Midbrain (tissue), 1 donor: ENCODE data around the gene PANK1.
"Not testable (repeated sequence)": the region's sequence is repeated elsewhere in the genome, so short reads cannot be mapped to it uniquely, and the experiment has no call there.

Experiments
- DNase-seq: peaks from one replicate; lab custom pipeline; 2025; lab: John Stamatoyannopoulos, UW

Gene PANK1

GRCh38 chr10:89566992-89567391, 78.0 kb downstream of the PANK1 start:
- no peak for DNase-seq

- no peak for DNase-seq
Measured at GRCh38 chr10:89566095-89566950, 78.7 kb downstream of the PANK1 start.

- no peak for DNase-seq
Measured at GRCh38 chr10:89565180-89565579, 79.9 kb downstream of the PANK1 start.

- peak; percentile 65 for DNase-seq
Measured at GRCh38 chr10:89563861-89564478, 81.1 kb downstream of the PANK1 start.

GRCh38 chr10:89563311-89563710, 81.7 kb downstream of the PANK1 start:
- DNase-seq: no peak

- no peak for DNase-seq
Measured at GRCh38 chr10:89556600-89556999, 88.4 kb downstream of the PANK1 start.

- DNase-seq: no peak
Measured at GRCh38 chr10:89555688-89556445, 89.2 kb downstream of the PANK1 start.

GRCh38 chr10:89554433-89554832, 90.6 kb downstream of the PANK1 start:
- DNase-seq: no peak

- no peak for DNase-seq
Measured at GRCh38 chr10:89553064-89553734, 91.8 kb downstream of the PANK1 start.

GRCh38 chr10:89552213-89552612, 92.8 kb downstream of the PANK1 start:
- DNase-seq: no peak

- no peak for DNase-seq
Measured at GRCh38 chr10:89550509-89550908, 94.5 kb downstream of the PANK1 start.

GRCh38 chr10:89549510-89549909, 95.5 kb downstream of the PANK1 start:
- DNase-seq: no peak

- DNase-seq: no peak
Measured at GRCh38 chr10:89548673-89549072, 96.4 kb downstream of the PANK1 start.

- DNase-seq: no peak
Measured at GRCh38 chr10:89547853-89548513, 97.1 kb downstream of the PANK1 start.

- not testable (repeated sequence) for DNase-seq
Measured at GRCh38 chr10:89546651-89547050, 98.4 kb downstream of the PANK1 start.

GRCh38 chr10:89543841-89544240, 101.2 kb downstream of the PANK1 start:
- no peak for DNase-seq

- DNase-seq: no peak
Measured at GRCh38 chr10:89540420-89540949, 104.6 kb downstream of the PANK1 start.

- no peak for DNase-seq
Measured at GRCh38 chr10:89537364-89537763, 107.7 kb downstream of the PANK1 start.

GRCh38 chr10:89536013-89536354, 109.1 kb downstream of the PANK1 start:
- no peak for DNase-seq

- DNase-seq: no peak
Measured at GRCh38 chr10:89535171-89536012, 109.7 kb downstream of the PANK1 start, which contains the start of gene SLC16A12. Gene SLC16A12 (minus strand): TSS chr10:89535594. CDS start chr10:89462578, 73,016 bp downstream.

GRCh38 chr10:89534826-89535166, 110.2 kb downstream of the PANK1 start:
- no peak for DNase-seq
